Neural progenitor cell (in vitro differentiated cells): ENCODE results near the gene WFIKKN1. TPM values are rescaled to one million over a fixed set of nuclear protein-coding genes. Genes with fewer than 3 reads are reported as not detected.

Source experiments
- DNase-seq: peaks from one replicate; pipeline ENCODE4 v3.0.0-alpha.2; 2016; ENCODE audit warnings: low spot score
- H2AFZ ChIP-seq: fragments of 200-600 bp; sonication (generic); replicated peaks from 2 replicates; pipeline ENCODE4 v1.6.1; 2016; ENCODE audit warnings: antibody characterized with exemption
- H3F3A ChIP-seq: fragments of 200-600 bp; sonication (generic); 2 replicates; pipeline ENCODE4 v1.6.1; 2016; ENCODE audit warnings: antibody characterized with exemption, low read depth
- H3K27ac ChIP-seq: fragments of 200-600 bp; sonication (generic); 2 replicates; pipeline ENCODE4 v1.5.1; 2016; ENCODE audit warnings: mild to moderate bottlenecking
- H3K27me3 ChIP-seq: fragments of 200-600 bp; sonication (generic); 2 replicates; pipeline ENCODE4 v1.6.1; 2016; ENCODE audit warnings: mild to moderate bottlenecking, moderate library complexity
- H3K36me3 ChIP-seq: fragments of 200-600 bp; sonication (generic); 2 replicates; pipeline ENCODE4 v1.5.1; 2016
- H3K4me1 ChIP-seq: fragments of 200-600 bp; sonication (generic); 2 replicates; pipeline ENCODE4 v1.6.1; 2016; ENCODE audit warnings: mixed run types
- H3K4me2 ChIP-seq: fragments of 200-600 bp; sonication (generic); 2 replicates; pipeline ENCODE4 v1.6.1; 2016
- H3K4me3 ChIP-seq: fragments of 200-600 bp; sonication (generic); 2 replicates; pipeline ENCODE4 v1.5.1; 2016
- H3K79me2 ChIP-seq: fragments of 200-600 bp; sonication (generic); 2 replicates; pipeline ENCODE4 v1.6.1; 2016; ENCODE audit warnings: low read depth
- H3K9ac ChIP-seq: fragments of 200-600 bp; sonication (generic); 2 replicates; pipeline ENCODE4 v1.6.1; 2016
- H3K9me3 ChIP-seq: fragments of 200-600 bp; sonication (generic); 2 replicates; pipeline ENCODE4 v1.5.1; 2016; ENCODE audit warnings: low read depth
- H4K20me1 ChIP-seq: fragments of 200-600 bp; sonication (generic); 2 replicates; pipeline ENCODE4 v1.6.1; 2016; ENCODE audit warnings: low read depth
- H3K27ac Mint-ChIP-seq: 3 replicates; pipeline ENCODE4 v1.8.0; 2021; ENCODE audit warnings: mixed read lengths
- H3K27me3 Mint-ChIP-seq: 2 replicates; pipeline ENCODE4 v1.8.0; 2022; ENCODE audit warnings: low read depth, mild to moderate bottlenecking, inconsistent platforms, moderate library complexity, mixed read lengths; ENCODE audit not compliant: insufficient read depth
- H3K36me3 Mint-ChIP-seq: 3 replicates; pipeline ENCODE4 v1.8.0; 2021; ENCODE audit warnings: mixed read lengths
- H3K4me1 Mint-ChIP-seq: 3 replicates; pipeline ENCODE4 v1.8.0; 2021; ENCODE audit warnings: mixed read lengths
- H3K4me3 Mint-ChIP-seq: 3 replicates; pipeline ENCODE4 v1.8.0; 2021; ENCODE audit warnings: mild to moderate bottlenecking, moderate library complexity, mixed read lengths
- H3K9me3 Mint-ChIP-seq: 3 replicates; pipeline ENCODE4 v1.8.0; 2020; ENCODE audit warnings: mixed read lengths
- EZH2 ChIP-seq: fragments of 200-600 bp; sonication (generic); IDR thresholded peaks from 2 replicates; pipeline ENCODE4 v1.6.1; 2017; ENCODE audit warnings: antibody characterized with exemption, mild to moderate bottlenecking, moderate library complexity
- EZH2phosphoT487 ChIP-seq: fragments of 200-600 bp; sonication (generic); IDR thresholded peaks from 2 replicates; pipeline ENCODE4 v1.6.1; 2017; ENCODE audit warnings: antibody characterized with exemption
- total RNA-seq: library from RNA; depleted of rRNA; stranded (reverse); fragments of >200 nt; gene quantifications from 2 replicates; pipeline ENCODE4 v1.2.3, GENCODE V29; 2015; ENCODE audit warnings: low replicate concordance
- TF ChIP-seq, protein P1 (sequence below): fragments of 200-600 bp; sonication (generic); IDR thresholded peaks from 2 replicates; pipeline ENCODE4 v1.5.1; 2017; ENCODE audit warnings: antibody characterized with exemption, mild to moderate bottlenecking

WFIKKN1 gene
- total RNA-seq, 1 donor from 2014 or later, result 5.9 TPM

DNA sequence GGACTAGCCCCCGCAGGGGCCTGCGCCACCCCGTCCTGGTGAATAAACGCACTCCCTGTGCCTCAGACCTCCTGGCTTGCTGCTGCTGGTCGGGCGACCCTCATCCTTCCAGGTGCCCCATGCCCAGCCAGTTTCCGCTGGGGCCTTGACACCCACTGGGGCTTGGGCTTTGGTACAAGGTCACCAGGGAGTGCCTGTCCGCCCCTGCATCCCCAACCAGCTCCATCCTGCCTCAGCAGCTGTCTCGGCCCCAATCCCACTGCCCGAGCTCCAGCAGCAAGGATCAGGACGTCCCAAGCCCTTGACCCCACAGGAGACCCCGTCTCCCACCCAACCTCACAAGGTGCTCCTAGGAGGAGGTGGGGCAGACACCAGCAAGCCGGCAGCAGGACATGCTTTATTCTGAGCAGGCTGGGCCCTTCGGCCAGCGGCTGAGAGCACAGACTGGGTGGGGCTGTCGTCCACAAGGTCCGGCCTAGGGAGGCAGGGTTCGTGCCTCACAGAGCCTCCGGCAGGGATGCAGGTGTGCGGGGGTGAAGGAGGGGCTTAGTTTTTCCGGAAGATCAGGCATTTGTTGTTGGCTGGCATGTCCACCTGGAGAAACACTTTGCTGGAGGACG, 3.4 kb downstream of the WFIKKN1 start:
- TF ChIP-seq EZH2 (no peak), EZH2phosphoT487 (no peak)
- TF ChIP-seq, protein P1, sequence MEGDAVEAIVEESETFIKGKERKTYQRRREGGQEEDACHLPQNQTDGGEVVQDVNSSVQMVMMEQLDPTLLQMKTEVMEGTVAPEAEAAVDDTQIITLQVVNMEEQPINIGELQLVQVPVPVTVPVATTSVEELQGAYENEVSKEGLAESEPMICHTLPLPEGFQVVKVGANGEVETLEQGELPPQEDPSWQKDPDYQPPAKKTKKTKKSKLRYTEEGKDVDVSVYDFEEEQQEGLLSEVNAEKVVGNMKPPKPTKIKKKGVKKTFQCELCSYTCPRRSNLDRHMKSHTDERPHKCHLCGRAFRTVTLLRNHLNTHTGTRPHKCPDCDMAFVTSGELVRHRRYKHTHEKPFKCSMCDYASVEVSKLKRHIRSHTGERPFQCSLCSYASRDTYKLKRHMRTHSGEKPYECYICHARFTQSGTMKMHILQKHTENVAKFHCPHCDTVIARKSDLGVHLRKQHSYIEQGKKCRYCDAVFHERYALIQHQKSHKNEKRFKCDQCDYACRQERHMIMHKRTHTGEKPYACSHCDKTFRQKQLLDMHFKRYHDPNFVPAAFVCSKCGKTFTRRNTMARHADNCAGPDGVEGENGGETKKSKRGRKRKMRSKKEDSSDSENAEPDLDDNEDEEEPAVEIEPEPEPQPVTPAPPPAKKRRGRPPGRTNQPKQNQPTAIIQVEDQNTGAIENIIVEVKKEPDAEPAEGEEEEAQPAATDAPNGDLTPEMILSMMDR, result no peak
- peaks cover 26% of the 10 kb centered on the region for H3K4me1 Mint-ChIP-seq
- peak overlapping the region; percentile 74 for H3K4me3 Mint-ChIP-seq
- no peak overlapping the region for H3K27ac Mint-ChIP-seq
- H3K79me2 ChIP-seq, result peaks cover 12% of the 10 kb centered on the region
- no peaks in the 10 kb centered on the region for H3K27me3 ChIP-seq
- H3K4me1 ChIP-seq, result peaks cover 34% of the 10 kb centered on the region
- H3K9ac ChIP-seq, result no peak overlapping the region
- H3K9me3 Mint-ChIP-seq, result peaks cover 3% of the 10 kb centered on the region
- no peak overlapping the region for H3K4me2 ChIP-seq
- DNase-seq, result no peak
- no peak overlapping the region for H3K4me3 ChIP-seq
- peaks cover 11% of the 10 kb centered on the region for H3K27me3 Mint-ChIP-seq
- peaks cover 37% of the 10 kb centered on the region for H4K20me1 ChIP-seq
- H3K36me3 Mint-ChIP-seq, result peaks cover 3% of the 10 kb centered on the region
- H3F3A ChIP-seq, result peaks cover 31% of the 10 kb centered on the region
- no peaks in the 10 kb centered on the region for H3K36me3 ChIP-seq
- no peaks in the 10 kb centered on the region for H3K9me3 ChIP-seq
- H3K27ac ChIP-seq, result no peak overlapping the region
- no peak overlapping the region for H2AFZ ChIP-seq

- peaks cover 12% of the 10 kb centered on the region for H3K79me2 ChIP-seq
- no peak overlapping the region for H3K9ac ChIP-seq
- H3K4me3 ChIP-seq, result peak overlapping the region; percentile 79
- H3K4me1 ChIP-seq, result peaks cover 27% of the 10 kb centered on the region
- Mint-ChIP-seq H3K4me1 (peaks cover 26% of the 10 kb centered on the region), H3K9me3 (peaks cover 3% of the 10 kb centered on the region), H3K36me3 (peaks cover 3% of the 10 kb centered on the region), H3K4me3 (peak overlapping the region; percentile 74), H3K27me3 (peaks cover 13% of the 10 kb centered on the region), H3K27ac (no peak overlapping the region)
- no peaks in the 10 kb centered on the region for H3K9me3 ChIP-seq
- peaks cover 30% of the 10 kb centered on the region for H3F3A ChIP-seq
- no peak overlapping the region for H2AFZ ChIP-seq
- peaks cover 29% of the 10 kb centered on the region for H4K20me1 ChIP-seq
- no peak for DNase-seq
- no peaks in the 10 kb centered on the region for H3K27me3 ChIP-seq
- no peak overlapping the region for H3K27ac ChIP-seq
- H3K36me3 ChIP-seq, result no peaks in the 10 kb centered on the region
- H3K4me2 ChIP-seq, result peak overlapping the region; percentile 83
- TF ChIP-seq, protein P1, result no peak
- TF ChIP-seq EZH2phosphoT487 (no peak), EZH2 (no peak)
Measured at GRCh38 chr16:634996-635395, 4.2 kb downstream of the WFIKKN1 start.

DNA sequence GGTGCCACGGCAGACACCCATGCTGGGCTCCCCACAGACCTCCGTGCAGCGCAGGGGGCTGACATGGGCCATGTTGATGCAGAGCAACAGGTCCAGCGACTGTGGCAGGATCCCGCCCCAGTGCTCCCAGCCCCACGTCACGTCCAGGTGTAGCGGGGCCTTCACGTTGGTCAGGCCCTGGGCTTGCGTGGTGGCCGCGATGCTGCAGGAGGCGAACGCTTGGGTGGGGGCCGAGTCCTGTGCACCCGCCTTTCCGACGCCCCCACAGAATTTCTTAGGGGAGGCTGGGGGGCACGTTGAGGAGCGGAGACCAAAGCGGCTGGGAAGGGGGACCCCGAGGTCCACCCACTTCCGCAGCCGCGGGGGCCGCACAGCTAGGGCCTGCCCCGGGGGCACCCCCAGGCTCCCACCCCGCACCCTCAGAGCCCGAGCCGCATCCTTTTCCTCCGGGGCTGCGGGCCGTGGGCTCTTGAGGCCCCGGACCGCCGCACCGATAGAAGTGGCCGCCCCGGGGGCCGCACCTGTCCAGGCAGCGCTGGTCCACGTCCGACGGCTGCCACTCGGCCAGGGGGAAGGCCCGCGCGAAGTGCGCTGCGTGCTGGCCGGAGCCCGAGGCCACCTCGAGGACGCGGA, 4.9 kb downstream of the WFIKKN1 start:
- Histone ChIP-seq H3K4me1 (peaks cover 22% of the 10 kb centered on the region), H3K27ac (no peak overlapping the region), H3K9ac (peak overlapping the region; percentile 24), H3K4me2 (peak overlapping the region; percentile 83), H3F3A (peaks cover 28% of the 10 kb centered on the region), H3K36me3 (no peaks in the 10 kb centered on the region), H4K20me1 (peaks cover 23% of the 10 kb centered on the region), H3K79me2 (peaks cover 12% of the 10 kb centered on the region), H3K27me3 (no peaks in the 10 kb centered on the region), H2AFZ (no peak overlapping the region), H3K9me3 (no peaks in the 10 kb centered on the region), H3K4me3 (peak overlapping the region; percentile 79)
- H3K4me3 Mint-ChIP-seq, result peak overlapping the region; percentile 95
- peaks cover 3% of the 10 kb centered on the region for H3K9me3 Mint-ChIP-seq
- TF ChIP-seq EZH2, result no peak
- TF ChIP-seq, protein P1, result no peak
- no peak for TF ChIP-seq EZH2phosphoT487
- H3K4me1 Mint-ChIP-seq, result peaks cover 26% of the 10 kb centered on the region
- DNase-seq, result no peak
- no peak overlapping the region for H3K27ac Mint-ChIP-seq
- H3K36me3 Mint-ChIP-seq, result peaks cover 3% of the 10 kb centered on the region
- peaks cover 13% of the 10 kb centered on the region for H3K27me3 Mint-ChIP-seq
